NCI-H128 (cell line): ENCODE data around the gene PTPRN2.
"Not testable (repeated sequence)": the region's sequence is repeated elsewhere in the genome, so short reads cannot be mapped to it uniquely, and the experiment has no call there.

Experiments
- DNase-seq: peaks from one replicate; lab custom pipeline; 2025; ENCODE audit not compliant: unreplicated experiment; lab: John Stamatoyannopoulos, UW

PTPRN2 gene

GRCh38 chr7:157707983-157708918 lies 879.4 kb downstream of the PTPRN2 start:
- DNase-seq, result no peak

- no peak for DNase-seq
Measured at GRCh38 chr7:157704365-157704764, 883.3 kb downstream of the PTPRN2 start.

DNA sequence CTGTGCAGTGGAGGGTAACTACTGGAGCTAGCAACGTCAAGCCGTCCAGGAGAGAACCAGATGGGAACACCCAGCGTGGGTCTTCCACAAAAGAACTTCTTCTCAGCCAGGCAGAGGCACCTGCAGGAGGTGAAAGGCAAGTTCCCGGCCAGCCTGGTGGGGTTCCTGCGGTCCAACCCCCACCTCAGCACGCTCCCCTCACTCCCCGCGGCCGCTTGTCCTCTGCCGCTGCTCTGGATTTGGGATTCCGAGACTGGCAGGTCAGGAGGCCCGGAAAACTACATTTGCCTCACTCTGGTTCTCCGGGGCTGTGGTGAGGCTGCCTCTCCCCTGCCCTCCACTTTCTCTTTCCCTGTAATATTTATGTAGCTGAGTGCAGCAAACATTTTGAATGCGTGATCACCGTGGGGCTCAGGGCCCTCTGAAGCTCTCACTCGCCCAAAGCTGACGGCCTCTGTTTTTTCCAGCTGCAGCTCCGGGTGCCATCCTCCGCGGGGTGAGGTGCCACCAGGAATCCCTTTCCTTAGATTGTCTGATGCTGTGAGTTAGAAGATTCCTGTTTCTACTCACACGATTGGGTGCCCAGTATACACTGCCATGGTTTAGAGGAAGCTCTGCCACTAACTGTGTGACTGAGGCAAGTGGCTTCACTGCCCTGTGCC lies 884.0 kb downstream of the PTPRN2 start:
- no peak for DNase-seq

GRCh38 chr7:157703131-157703530 lies 884.5 kb downstream of the PTPRN2 start:
- DNase-seq, result no peak

- DNase-seq, result no peak
Measured at GRCh38 chr7:157702311-157703023, 885.2 kb downstream of the PTPRN2 start.

GRCh38 chr7:157701395-157702180 lies 886.0 kb downstream of the PTPRN2 start:
- not testable (repeated sequence) for DNase-seq

GRCh38 chr7:157700231-157701005 lies 887.2 kb downstream of the PTPRN2 start:
- DNase-seq, result no peak

- no peak for DNase-seq
Measured at GRCh38 chr7:157699357-157700013, 888.1 kb downstream of the PTPRN2 start.

DNA sequence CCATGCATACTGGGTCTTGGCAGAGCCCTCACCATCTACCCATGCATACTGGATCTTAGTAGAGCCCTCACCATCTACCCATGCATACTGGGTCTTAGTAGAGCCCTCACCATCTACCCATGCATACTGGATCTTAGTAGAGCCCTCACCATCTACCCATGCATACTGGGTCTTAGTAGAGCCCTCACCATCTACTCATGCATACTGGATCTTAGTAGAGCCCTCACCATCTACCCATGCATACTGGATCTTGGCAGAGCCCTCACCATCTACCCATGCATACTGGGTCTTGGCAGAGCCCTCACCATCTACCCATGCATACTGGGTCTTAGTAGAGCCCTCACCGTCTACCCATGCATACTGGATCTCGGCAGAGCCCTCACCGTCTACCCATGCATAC lies 890.3 kb downstream of the PTPRN2 start:
- not testable (repeated sequence) for DNase-seq

DNA sequence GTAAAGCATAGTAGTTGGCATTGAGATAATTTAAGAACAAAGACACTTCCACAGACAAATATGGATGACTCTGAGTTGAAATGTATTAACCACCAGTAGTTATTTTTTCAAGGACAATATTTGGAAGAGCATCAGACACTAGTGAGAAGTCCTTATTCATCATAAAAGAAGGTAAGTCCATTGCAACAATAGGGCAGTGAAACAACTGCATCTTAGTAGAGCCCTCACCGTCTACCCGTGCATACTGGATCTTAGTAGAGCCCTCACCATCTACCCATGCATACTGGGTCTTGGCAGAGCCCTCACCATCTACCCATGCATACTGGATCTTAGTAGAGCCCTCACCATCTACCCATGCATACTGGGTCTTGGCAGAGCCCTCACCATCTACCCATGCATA lies 892.0 kb downstream of the PTPRN2 start:
- DNase-seq, result not testable (repeated sequence)

- no peak for DNase-seq
Measured at GRCh38 chr7:157694376-157694665, 893.3 kb downstream of the PTPRN2 start.

DNA sequence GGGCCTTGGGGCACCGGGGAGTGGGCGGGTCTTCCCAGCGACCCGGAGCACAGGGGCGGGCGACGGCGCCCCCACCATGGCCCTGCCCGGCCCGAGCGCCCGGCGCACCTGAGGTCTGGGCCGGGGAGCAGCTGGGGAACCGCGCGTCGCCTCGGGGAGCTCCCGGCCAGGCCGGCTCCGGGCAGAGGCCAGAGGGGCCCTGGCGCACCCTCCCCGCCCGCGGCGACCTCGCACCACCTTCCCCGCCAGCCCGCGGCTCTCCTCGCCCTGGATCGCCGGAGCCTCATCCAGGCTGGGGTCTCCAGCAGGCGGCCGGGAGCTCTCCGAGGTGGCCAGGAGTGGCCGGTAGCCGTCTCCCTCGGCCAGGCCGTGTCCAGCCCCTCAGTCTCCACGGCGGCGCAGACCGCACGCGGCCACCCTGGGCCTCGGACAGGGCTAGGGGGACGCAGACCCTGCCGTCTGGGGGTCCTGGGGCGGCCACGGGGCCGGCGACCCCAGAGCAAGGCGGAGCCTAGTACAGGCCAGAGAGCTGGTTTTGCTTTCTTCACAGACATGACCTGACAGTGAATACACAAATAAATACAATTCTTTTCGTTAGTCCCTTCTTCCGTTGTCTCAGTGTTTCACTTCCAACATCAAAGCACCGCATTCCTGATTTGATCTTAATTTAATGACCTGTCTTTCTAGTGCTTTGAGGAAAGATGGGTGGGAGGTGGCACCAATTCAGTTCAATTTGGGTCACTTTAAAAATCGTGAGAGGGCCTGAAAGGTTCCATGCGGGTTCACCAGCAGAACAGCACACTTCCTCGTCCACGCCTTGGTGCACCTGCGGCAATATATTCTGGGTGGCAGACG lies 893.9 kb downstream of the PTPRN2 start:
- no peak for DNase-seq

DNA sequence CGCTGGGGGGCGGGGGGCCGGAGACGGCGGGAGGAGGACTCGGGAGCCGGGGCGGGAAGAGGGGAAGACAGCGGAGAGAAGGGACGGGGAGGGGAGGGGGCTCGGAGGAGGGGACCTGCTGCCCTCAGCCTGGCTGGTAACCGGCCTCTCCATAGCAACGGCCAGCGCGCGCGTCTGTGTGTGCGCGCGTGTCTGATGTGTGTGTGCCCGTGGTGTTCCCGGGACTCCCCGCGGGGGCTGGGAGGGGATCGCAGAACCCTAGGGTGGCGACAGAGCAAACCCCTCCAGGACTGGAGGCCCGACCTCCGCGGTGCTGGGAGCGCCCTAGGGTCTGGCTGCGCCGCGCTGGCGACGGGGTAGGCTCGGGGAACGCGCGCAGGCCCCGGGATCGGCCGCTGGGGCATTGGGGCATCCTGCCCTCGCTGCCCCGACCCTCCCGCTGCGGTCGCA lies 894.5 kb downstream of the PTPRN2 start:
- DNase-seq, result no peak

DNA sequence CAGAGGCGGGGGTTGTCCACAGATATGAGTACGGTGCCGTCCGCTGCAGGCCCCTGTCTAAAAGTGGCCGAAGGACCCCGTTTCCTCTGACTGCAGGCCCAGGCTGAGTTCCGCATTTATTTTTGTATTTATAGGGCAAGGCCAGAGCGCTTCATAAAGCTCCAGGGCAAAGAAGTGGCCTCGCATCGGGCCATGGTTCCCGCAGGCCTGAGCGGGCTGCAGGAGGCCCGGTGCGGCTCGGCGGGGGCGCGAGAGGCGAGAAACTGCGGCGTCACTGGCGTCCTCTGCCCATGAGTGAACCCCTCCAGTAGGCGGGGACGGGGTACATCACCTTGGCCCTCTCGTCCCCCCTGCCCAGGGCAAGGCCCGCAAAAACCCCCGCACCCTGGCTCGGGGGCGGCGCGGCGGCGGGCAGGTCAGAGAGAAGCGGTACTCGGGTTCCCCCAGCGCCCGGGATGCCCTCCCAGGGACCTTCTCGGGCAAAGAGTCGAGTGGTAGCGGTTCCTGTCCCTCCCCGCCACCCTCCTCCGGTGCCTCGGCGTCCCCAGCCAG lies 895.1 kb downstream of the PTPRN2 start:
- DNase-seq, result no peak

DNA sequence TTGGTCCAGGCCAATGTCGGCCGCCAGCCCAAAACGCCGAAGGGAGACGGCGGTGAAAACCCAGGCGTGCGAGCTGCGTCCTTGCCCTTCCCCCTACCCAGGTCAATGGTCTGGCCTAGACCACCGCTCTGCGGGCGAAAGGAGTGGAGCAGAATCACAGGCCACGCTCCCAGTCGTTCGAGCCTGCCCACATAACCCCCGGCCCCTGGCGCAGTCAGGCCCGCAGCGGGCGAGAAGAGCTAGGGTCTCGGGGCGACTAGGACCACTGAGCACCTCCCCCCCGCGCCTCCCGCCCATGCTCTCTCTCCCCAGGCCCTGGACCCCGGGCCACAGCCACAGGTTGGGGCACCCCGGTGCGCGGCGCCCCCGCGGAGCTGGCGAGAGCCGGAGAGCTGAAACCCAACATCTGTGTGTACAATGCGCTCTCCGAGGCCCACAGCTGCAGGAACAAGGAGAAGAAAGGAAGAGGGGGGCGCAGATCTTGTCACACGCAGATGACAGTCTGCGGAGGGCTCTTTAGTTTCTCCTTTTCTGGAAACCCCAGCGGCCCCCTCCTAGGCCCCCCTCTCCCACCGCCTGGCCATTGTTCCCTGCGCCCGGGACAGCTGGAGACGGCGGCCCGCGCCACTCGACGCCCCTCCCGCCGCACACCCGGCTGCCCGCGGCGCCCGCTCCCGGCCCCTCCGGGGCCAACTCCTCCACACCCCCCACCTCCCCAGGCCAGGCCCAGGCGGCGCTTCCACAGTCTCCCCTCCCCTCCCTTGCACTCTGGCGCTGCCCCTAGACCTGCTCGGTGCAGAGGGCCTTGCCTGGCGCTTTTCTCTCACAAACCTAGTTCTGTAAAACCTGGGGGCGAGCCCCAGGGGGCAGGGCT lies 895.8 kb downstream of the PTPRN2 start:
- DNase-seq, result no peak

GRCh38 chr7:157690833-157691585 lies 896.6 kb downstream of the PTPRN2 start:
- peak; percentile 35 for DNase-seq
